Endothelial cell of umbilical vein (primary cell): ENCODE data around the gene KCNH4. TPM values are rescaled to one million over a fixed set of nuclear protein-coding genes. Genes with fewer than 3 reads are reported as not detected.
A peak's percentile ranks its signal among the peaks of the same experiment; 100 is the strongest.

Source experiments
- BruUV-seq: library from RNA; stranded (reverse); fragments of 400-500 nt; replicated peaks from 2 replicates; lab custom pipeline; 2021; lab: Mats Ljungman, UMichigan
- CTCF ChIA-PET: fragments of 300-600, 350-600 bp; sonication (Branson Sonifier 250); formaldehyde crosslinking; loops from one replicate; lab custom pipeline; 2021; ENCODE audit warnings: antibody characterized with exemption, inconsistent platforms; lab: Charles Lee
- POLR2A ChIA-PET: fragments of 300-600, 350-600 bp; sonication (Branson Sonifier 250); formaldehyde crosslinking; loops from one replicate; lab custom pipeline; 2021; ENCODE audit warnings: antibody characterized with exemption, inconsistent platforms; lab: Charles Lee
- DNase-seq: peaks from one replicate; pipeline ENCODE4 v3.0.0-alpha.2; 2011; ENCODE audit warnings: low read depth, low spot score
- FAIRE-seq: peaks from 2 replicates; lab custom pipeline; 2011; peaks lifted over from hg19 to GRCh38; lab: Jason Lieb, UNC
- H2AFZ ChIP-seq: 2 replicates; pipeline ENCODE4 v1.6.0; 2012; ENCODE audit warnings: low read depth, low read length, control low read depth, inconsistent platforms
- H3K27ac ChIP-seq: 2 replicates; pipeline ENCODE4 v1.5.1; 2011; ENCODE audit warnings: low read depth, mild to moderate bottlenecking, control low read depth, low read length, moderate library complexity; ENCODE audit not compliant: insufficient read depth
- H3K27me3 ChIP-seq, 2 experiments: 2 replicates each; pipeline versions ENCODE4 v1.6.0 to v1.6.1; 2011; ENCODE audit warnings: low read length in 2 of 2, mixed read lengths in 1 of 2; ENCODE audit not compliant: control insufficient read depth in 2 of 2, insufficient read depth in 2 of 2
- H3K36me3 ChIP-seq, 2 experiments: 2 replicates in 1 of 2; 3 replicates in 1 of 2; pipeline ENCODE4 v1.5.1; 2011; ENCODE audit warnings: low read length in 2 of 2, mild to moderate bottlenecking in 1 of 2, moderate library complexity in 1 of 2; ENCODE audit not compliant: control insufficient read depth in 2 of 2, insufficient read depth in 2 of 2; ENCODE audit errors: extremely low read depth in 1 of 2
- H3K4me1 ChIP-seq: 3 replicates; pipeline ENCODE4 v1.5.1; 2011; ENCODE audit warnings: mild to moderate bottlenecking, low read length; ENCODE audit not compliant: control insufficient read depth, insufficient read depth; ENCODE audit errors: extremely low read depth
- H3K4me2 ChIP-seq: 2 replicates; pipeline ENCODE4 v1.6.1; 2011; ENCODE audit warnings: low read length, control low read depth, mixed read lengths; ENCODE audit not compliant: insufficient read depth
- H3K4me3 ChIP-seq, 3 experiments: fragments of 200-600 bp in 1 of 3; sonication (generic), shearing (Covaris generic) in 1 of 3; replicated peaks in 1 of 3; 2 replicates each; pipeline ENCODE4 v1.5.1; 2011 to 2016; ENCODE audit warnings: control low read depth in 3 of 3, low read length in 3 of 3, mild to moderate bottlenecking in 2 of 3, inconsistent platforms in 1 of 3, low read depth in 1 of 3, moderate library complexity in 1 of 3; ENCODE audit not compliant: insufficient read depth in 1 of 3
- H3K79me2 ChIP-seq: 2 replicates; pipeline ENCODE4 v1.6.0; 2012; ENCODE audit warnings: low read length, inconsistent platforms; ENCODE audit not compliant: control insufficient read depth, insufficient read depth
- H3K9ac ChIP-seq: replicated peaks from 2 replicates; pipeline ENCODE3; 2011; ENCODE audit warnings: low read length, control low read depth; ENCODE audit not compliant: insufficient read depth; ENCODE audit errors: extremely low read depth
- H3K9me1 ChIP-seq: replicated peaks from 3 replicates; pipeline ENCODE4 v1.6.0; 2011; ENCODE audit warnings: mild to moderate bottlenecking, low read length; ENCODE audit not compliant: control insufficient read depth, insufficient read depth; ENCODE audit errors: extremely low read depth
- H3K9me3 ChIP-seq: replicated peaks from 2 replicates; pipeline ENCODE4 v1.5.1; 2012; ENCODE audit warnings: low read length, inconsistent platforms; ENCODE audit not compliant: control insufficient read depth, insufficient read depth
- H4K20me1 ChIP-seq: replicated peaks from 2 replicates; pipeline ENCODE3; 2011; ENCODE audit warnings: mild to moderate bottlenecking, low read length; ENCODE audit not compliant: control insufficient read depth, insufficient read depth; ENCODE audit errors: extremely low read depth
- EZH2 ChIP-seq: IDR thresholded peaks from 2 replicates; pipeline ENCODE4 v1.6.1; 2012; ENCODE audit warnings: borderline replicate concordance, low read depth, mild to moderate bottlenecking, moderate library complexity, low read length, inconsistent platforms; ENCODE audit not compliant: severe bottlenecking
- FOS ChIP-seq: IDR thresholded peaks from 2 replicates; pipeline ENCODE4 v1.6.1; 2011; ENCODE audit warnings: mild to moderate bottlenecking, low read length, moderate library complexity, borderline replicate concordance; ENCODE audit not compliant: insufficient read depth
- GATA2 ChIP-seq: IDR thresholded peaks from 2 replicates; pipeline ENCODE4 v1.7.0; 2011; ENCODE audit warnings: low read depth, mild to moderate bottlenecking, moderate library complexity, mixed read lengths, low read length; ENCODE audit not compliant: insufficient read length, insufficient read depth
- JUN ChIP-seq: IDR thresholded peaks from 2 replicates; pipeline ENCODE4 v1.6.1; 2011; ENCODE audit warnings: borderline replicate concordance, low read depth; ENCODE audit not compliant: insufficient read length, insufficient read depth
- MYC ChIP-seq: IDR thresholded peaks from one replicate; pipeline ENCODE4 v1.6.1; 2011; ENCODE audit warnings: mild to moderate bottlenecking, low read depth, low read length
- POLR2A ChIP-seq: IDR thresholded peaks from 2 replicates; pipeline ENCODE4 v1.6.1; 2012; ENCODE audit warnings: low read depth, mild to moderate bottlenecking, control low read depth, low read length
- POLR2AphosphoS5 ChIP-seq: IDR thresholded peaks from 2 replicates; pipeline ENCODE4 v1.6.1; 2012; ENCODE audit warnings: low read depth, mild to moderate bottlenecking, control low read depth, low read length, moderate library complexity; ENCODE audit not compliant: insufficient read depth
- dilution Hi-C: fragments of 300-500 bp; cut with MboI; formaldehyde crosslinking; loops from one replicate; pipeline ENCODE4 v1.15.0; 2019; ENCODE audit warnings: low sequenced_read_pairs; ENCODE audit not compliant: extremely low pct_ligation_motif_present
- intact Hi-C: fragments of 100-400 bp; cut with micrococcal nuclease; formaldehyde crosslinking; loops from one replicate; pipeline ENCODE4 v1.10.0; 2022
- polyA plus RNA-seq, 4 experiments: library from polyadenylated mRNA; depleted of rRNA in 3 of 4; stranded (reverse) in 3 of 4; unstranded in 1 of 4; fragments of >200 nt; gene quantifications; 2 replicates each; pipeline versions ENCODE4 v1.2.1 to v1.2.3, GENCODE V29; 2011 to 2012; ENCODE audit warnings: missing spikeins in 1 of 4
- total RNA-seq: library from RNA; stranded (reverse); gene quantifications from 2 replicates; pipeline ENCODE4 v1.2.3, GENCODE V29; 2021
- TF ChIP-seq, protein P1 (sequence below): IDR thresholded peaks from 2 replicates; pipeline ENCODE4 v1.6.1; 2011; ENCODE audit not compliant: insufficient read depth, insufficient read length
- TF ChIP-seq, protein P2 (sequence below), 2 donors: IDR thresholded peaks; 1 replicate in 1 of 2; 2 replicates in 1 of 2; pipeline ENCODE4 v1.5.1; 2011; ENCODE audit warnings: low read length in 2 of 2, mild to moderate bottlenecking in 2 of 2, moderate library complexity in 2 of 2, control low read depth in 1 of 2, inconsistent platforms in 1 of 2, low read depth in 1 of 2; ENCODE audit not compliant: insufficient read depth in 1 of 2; ENCODE audit errors: extremely low read depth in 1 of 2

Gene KCNH4
- total and polyA plus RNA-seq, 2 donors (not counting 3 experiments of a cell fraction or from before 2014, with no cell fraction given) = 0.11 TPM

GRCh38 chr17:42184713-42185620 is 4.0 kb upstream of the KCNH4 start, which contains the start of gene HCRT:
Gene HCRT, minus strand, starts transcription at chr17:42185452. Its CDS starts 87 bp downstream, at chr17:42185365.
- H3K4me3 ChIP-seq = no peak within 1 kb of the TSS
- H3K36me3 ChIP-seq = no peaks in the 10 kb centered on the region
- H3K79me2 ChIP-seq = no peaks in the 10 kb centered on the region
- DNase-seq = no peak
- no peak within 1 kb of the TSS for H3K9ac ChIP-seq
- BruUV-seq = no TSS peak
- dilution Hi-C loops (no loop called here), intact Hi-C loops (loop anchor here (1.0 to 5.0 kb wide), 3 partner anchors 53 to 342 kb away; no protein-coding TSS in a partner anchor)
- H3K4me1 ChIP-seq = peaks cover 14% of the 10 kb centered on the region
- TF ChIP-seq, protein P1, sequence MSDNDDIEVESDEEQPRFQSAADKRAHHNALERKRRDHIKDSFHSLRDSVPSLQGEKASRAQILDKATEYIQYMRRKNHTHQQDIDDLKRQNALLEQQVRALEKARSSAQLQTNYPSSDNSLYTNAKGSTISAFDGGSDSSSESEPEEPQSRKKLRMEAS = no peak
- ChIA-PET POLR2A (no interaction called here), CTCF (interaction anchor here (0.7 to 5.6 kb wide), 10 partner anchors 9 to 342 kb away, joined by 3 to 52 read pairs (median 3); partner anchors contain the start of genes GHDC and KAT2A)
- H2AFZ ChIP-seq = peak within 1 kb of the TSS; percentile 83
- no peak for FAIRE-seq
- H3K27me3 ChIP-seq = peaks cover 7 to 10% of the 10 kb centered on the region in 2 experiments
- H3K9me1 ChIP-seq = no peaks in the 10 kb centered on the region
- H3K4me2 ChIP-seq = peak within 1 kb of the TSS; percentile 10
- H3K9me3 ChIP-seq = no peaks in the 10 kb centered on the region
- H3K27ac ChIP-seq = no peak within 1 kb of the TSS
- no peaks in the 10 kb centered on the region for H4K20me1 ChIP-seq

DNA sequence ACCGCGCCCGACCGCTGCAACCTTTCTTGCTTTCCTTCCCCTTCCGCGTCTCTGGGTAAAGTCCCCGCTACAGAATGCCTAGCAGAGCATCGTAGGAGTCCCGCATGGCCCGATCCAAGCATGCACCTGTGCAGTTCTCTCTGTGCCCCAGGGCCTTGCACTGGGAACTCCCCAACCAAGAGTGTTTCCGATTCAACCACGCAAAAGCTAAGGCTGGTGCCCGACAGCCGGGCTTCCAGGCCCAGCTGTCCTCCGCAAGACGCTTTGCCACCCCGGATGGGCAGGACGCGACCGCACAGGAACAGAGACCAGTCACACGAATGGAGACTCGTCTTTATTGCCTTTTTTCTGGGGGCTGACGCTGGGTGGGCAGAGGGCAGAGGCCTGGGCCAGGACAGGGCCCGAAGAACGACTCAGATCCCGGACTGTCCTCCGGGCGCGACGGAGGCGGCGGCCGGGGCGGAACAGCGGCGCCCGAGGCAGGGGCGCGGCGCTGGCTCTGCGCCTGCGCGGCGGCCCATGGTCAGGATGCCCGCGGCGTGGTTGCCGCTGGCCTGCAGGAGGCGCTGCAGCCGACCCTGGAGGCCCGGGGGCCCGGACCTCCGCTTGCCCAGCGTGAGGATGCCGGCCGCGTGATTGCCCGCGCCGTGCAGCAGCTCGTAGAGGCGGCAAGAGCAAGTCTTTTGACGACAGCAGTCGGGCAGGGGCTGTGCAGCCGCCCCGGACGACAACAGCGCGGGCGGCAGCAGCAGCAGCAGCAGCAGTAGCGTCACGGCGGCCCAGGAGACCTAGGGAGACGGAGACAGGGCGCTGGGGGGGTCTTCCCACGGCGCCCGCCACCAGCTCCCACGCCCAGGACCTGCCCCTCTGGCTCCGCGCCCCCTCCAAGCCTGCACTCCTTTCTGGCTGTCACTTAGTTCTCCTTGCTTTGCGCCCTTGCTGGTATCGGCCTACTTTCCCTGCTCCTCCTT is 3.1 kb upstream of the KCNH4 start:
- H3K27ac ChIP-seq = peak overlapping the region; percentile 16
- dilution Hi-C loops = no loop called here

More for the DNA sequence above, 3.1 kb upstream of the KCNH4 start:
- Histone ChIP-seq H3K27me3 (peaks cover 9 to 13% of the 10 kb centered on the region in 2 experiments), H3K9me1 (no peaks in the 10 kb centered on the region), H4K20me1 (no peaks in the 10 kb centered on the region), H3K36me3 (no peaks in the 10 kb centered on the region), H3K4me2 (peak overlapping the region; percentile 78), H3K79me2 (no peaks in the 10 kb centered on the region), H2AFZ (peak overlapping the region; percentile 95), H3K9me3 (no peaks in the 10 kb centered on the region), H3K4me1 (peaks cover 14% of the 10 kb centered on the region), H3K4me3 (peak overlapping the region; percentile 35 to 51 (median 45)), H3K9ac (peak overlapping the region; percentile 52)
- intact Hi-C loops = loop anchor here (1.0 to 5.0 kb wide), 3 partner anchors 52 to 343 kb away; no protein-coding TSS in a partner anchor
- ChIA-PET POLR2A (no interaction called here), CTCF (interaction anchor here (0.7 to 5.6 kb wide), 9 partner anchors 10 to 343 kb away, joined by 3 to 52 read pairs (median 3); partner anchors contain the start of genes GHDC and KAT2A)
- peak; percentile 79 for FAIRE-seq
- peak; percentile 70 for DNase-seq
- TF ChIP-seq POLR2AphosphoS5 (peak; percentile 70), EZH2 (no peak), FOS (no peak), GATA2 (no peak), JUN (no peak), MYC (no peak), POLR2A (peak; percentile 38)
- TF ChIP-seq, protein P2, sequence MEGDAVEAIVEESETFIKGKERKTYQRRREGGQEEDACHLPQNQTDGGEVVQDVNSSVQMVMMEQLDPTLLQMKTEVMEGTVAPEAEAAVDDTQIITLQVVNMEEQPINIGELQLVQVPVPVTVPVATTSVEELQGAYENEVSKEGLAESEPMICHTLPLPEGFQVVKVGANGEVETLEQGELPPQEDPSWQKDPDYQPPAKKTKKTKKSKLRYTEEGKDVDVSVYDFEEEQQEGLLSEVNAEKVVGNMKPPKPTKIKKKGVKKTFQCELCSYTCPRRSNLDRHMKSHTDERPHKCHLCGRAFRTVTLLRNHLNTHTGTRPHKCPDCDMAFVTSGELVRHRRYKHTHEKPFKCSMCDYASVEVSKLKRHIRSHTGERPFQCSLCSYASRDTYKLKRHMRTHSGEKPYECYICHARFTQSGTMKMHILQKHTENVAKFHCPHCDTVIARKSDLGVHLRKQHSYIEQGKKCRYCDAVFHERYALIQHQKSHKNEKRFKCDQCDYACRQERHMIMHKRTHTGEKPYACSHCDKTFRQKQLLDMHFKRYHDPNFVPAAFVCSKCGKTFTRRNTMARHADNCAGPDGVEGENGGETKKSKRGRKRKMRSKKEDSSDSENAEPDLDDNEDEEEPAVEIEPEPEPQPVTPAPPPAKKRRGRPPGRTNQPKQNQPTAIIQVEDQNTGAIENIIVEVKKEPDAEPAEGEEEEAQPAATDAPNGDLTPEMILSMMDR (IDR thresholded peaks at IDR 0.05; ENCODE audit: extremely low read depth in 1 of 2, insufficient read depth in 1 of 2, low read depth in 1 of 2, low read length in 2 of 2) = peak; percentile 86 to 99
- TF ChIP-seq, protein P1 = peak; percentile 62
- no TSS peak for BruUV-seq
